Superior temporal gyrus (tissue), 1 donor: ENCODE measurements around the gene TAOK1.
A peak's percentile ranks its signal among the peaks of the same experiment; 100 is the strongest.

Experiments used
- DNase-seq: peaks from one replicate; pipeline ENCODE4 v3.0.0-alpha.2; 2016; ENCODE audit errors: extremely low spot score

TAOK1 gene

DNA sequence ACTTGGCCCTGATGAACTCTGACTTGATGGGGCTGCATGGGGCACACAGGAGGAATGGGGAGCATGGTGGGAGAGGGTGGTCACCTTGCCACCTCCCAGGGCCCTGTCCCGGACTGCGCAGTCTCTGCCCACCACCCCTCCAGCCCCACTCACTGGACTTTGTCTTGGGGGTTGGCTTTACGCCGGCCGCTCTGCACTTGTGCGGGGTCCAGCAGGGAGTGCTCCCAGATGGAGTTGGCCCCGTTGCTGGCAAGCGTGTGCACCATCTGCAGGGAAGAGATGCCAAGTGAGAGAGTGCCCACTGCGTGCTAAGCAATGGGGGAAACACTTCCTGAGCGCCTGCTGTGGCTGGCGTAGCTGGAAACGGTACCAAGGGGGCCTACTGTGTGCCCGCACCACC lies 192.6 kb downstream of the TAOK1 start:
- peak; percentile 91 for DNase-seq

DNA sequence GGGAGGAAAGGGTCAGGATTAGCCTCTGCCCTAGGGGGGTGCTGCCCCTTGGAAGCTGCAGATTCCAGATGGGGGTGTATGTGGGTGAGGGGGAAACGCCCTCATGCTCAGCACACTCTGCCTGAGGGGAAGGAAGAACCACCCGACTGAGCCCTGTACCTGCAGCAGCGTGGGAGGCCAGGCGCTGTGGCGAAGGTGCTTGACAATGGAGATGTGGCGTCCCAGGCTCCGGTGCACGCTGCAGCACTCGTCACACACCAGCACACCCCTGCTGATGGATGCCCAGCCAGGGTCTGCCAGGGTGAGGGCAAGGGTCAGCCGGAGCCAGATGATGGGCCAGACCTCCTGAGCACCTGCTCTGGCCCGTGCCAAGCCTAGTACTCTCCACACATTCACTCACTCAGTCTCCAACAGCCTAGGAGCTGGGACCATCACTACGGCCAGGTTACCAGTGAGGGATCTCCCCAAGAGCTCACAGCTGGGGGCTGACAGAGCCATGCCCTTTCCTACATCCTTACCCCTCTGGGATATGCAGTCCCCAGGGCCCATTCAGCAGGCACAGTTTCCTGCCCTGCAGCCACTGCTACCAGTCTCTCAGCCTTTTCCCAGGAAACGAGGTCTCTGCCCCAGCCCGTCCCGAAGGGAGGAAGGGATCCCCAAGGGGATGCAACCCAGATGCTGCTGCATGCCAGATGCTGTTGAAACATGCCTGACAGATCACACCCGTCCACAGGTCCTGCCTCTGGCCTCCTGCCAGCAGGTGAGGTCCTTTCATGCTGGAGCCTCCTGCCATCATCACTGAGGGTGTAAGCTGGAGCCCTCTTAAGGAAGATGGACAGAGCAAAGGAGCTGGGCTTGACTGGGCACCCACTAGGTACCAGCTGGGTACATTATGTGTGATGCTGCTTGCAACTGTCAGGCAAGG lies 193.4 kb downstream of the TAOK1 start:
- DNase-seq, result no peak

DNA sequence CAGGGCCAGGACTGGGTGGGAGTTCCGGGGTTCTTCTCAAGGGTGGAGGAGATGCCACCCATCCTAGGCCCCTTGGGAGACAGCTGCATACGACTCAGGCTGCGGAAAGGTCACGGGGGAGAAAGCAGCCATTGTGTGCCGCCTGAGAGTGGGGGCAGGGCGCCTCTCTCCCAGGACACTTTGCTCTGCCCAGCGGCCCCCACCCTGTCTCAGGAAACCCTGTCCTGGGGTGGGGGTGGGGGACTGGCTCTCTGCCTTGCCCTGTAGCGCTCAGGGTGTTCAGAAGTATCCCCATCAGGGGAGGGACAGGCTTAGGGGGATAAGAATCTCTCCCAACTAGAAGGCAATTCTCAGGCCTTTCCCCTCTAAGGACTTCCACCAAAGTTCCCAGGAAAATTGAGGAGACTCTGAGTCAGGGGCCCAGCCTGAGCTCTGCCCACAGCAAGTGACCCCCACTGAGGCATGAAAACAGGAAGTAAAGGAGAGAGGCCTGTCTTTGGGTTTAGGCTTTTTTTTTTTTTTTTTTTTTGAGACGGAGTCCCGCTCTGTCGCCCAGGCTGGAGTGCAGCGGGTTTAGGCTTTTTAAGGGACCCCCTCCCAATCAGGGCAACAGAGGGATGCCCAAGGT lies 194.4 kb downstream of the TAOK1 start:
- peak; percentile 82 for DNase-seq

DNA sequence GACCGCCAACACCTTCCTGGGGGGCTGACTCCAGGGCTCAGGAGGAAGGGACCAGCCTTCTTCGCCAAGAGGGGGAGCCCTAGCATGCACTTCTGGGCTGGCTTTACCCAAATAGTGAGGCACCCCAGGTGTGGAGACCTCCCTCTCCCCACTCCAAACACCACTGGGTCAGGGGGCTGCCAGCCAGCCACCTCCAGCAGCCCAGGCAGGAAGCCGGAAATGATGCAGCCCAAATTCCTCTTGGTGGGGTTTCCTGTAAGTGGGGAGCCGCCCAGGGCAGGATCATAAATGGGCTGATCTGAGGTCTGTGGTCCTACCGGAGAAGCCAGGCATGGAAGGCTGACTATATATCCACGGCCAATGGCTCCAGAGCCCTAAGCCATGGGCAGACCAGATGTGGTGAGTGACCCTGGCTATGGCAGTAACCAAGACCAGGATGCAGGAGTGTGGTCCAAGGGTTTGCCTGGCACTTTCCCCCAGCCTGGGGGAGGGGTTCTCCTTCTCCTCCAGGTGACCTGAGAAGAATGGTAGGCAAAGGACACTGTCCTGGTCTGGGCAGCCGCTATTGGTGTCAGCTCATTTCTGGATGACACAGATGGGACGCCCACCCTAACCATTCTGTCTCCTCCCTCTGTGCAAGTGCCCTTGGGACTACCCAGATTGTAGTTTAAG lies 195.1 kb downstream of the TAOK1 start:
- no peak for DNase-seq

DNA sequence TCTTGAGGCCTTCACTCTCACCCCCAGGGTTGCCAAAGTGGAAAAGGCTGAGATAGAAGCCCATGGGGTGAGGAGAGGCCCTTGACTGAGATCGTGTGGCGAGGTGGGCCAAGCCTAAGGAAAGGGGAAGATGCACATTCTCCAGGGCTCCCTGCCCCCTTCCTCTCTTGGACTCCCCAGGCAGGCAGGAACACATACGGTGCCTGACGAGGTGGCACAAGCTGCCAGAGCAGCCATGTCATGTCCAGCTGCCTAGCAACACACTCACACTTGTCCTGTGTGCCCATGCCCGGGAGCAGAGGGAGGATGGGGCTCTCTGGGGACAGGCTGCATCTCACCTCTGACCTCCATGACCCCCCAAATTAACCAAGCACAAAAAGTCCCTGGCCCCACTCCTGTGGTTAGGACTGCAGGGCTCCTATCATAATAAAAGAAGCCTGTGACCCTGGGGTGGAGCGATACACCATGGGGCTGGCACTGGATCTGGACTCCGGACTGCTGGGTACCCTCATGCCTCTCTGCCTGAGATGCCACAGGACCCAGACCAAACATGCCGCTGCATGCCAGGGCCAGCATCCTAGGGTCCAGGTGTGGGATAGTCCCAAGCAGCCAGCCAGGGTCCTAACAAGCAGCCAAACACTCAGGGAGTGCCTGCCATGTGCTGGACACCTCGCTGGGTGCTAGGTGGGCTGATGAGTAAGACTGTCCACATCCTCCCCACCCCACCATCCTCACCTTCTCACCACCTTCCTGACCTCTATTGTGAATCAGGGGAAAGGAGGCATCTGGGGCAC lies 196.7 kb downstream of the TAOK1 start:
- DNase-seq, result no peak

DNA sequence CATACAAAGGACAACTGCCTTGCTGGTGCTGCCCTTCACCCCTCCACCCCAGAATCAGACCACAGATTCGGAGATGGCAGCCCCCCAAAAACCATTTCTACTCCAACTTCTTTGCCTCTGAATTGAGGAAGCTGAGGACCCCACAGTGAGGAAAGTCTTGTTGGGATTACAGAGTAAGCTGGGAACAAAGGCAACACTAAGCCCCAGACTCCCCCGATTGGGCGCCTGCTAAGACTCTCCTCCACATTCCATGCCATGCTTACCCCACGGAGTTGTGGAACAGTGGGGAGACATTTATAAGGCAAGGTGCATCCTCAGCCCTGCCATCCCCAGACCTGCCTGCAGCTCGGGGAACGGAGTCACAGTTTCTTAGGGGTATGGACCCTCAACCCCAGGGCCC lies 197.4 kb downstream of the TAOK1 start:
- no peak for DNase-seq

DNA sequence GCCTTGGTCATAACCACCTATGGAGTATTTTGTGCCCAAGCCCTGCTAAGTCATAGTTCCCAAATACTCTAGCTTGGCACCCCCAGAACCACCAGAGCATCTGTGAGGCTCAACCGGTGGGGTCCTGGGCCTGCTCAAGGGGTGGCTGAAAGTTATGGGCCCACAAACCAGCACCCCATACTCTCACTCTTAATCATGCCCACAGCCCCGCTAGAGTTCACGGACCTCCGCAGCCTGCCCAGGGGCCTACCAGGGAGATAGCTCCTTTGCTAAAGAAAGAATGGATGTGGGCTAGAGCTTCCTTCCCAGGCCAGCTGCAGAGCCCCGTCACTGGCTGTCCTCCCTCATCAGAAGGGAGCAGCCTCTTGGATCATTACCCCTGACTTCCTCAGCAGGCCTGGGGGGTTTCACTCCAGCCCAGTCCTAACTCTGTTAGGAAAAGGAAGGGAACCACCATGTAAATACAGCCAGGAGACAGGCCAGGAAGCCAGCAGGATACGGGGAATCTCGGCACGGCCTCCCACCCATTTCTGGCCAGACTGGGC lies 197.9 kb downstream of the TAOK1 start:
- no peak for DNase-seq

DNA sequence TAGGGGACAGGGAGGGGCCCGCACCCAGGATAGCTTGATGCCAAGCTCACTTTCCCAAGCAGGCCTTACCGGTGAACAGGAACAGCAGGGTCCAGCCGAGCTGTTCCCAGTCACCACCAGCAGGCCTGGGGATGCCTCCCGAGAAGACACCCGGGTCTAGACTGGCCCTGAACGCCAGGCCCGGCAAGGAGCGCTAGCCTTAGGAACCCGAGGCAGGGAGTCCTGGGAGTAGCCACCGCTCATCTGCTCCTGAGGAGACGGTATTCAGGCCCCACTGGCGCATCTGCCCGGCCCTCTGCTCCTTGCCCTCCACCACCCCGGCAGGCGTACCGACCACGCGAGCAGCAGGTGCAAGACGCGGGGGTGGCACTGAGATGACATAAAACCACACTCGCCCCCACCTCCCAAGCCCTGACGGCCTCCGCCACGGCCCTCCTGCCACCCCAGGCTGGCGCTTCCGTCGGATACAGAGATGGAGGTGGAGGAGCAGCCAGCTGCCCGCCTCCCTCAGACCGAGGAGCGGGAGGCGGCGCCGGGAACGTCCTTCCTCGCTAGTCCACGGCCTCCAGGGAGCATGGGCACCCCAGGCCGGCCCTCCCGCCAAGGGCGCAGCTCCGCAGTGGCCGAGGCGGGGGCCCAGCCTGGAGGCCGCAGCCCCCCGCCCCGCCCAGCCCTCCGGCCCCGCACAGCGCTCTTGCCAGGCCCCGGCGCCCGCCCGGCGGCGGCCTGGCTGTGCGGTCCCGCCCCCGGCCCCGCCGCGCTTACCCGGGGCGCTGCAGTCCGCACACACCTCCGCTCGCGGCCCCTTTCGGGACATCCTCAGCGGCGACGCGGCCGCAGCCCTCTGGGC lies 198.6 kb downstream of the TAOK1 start:
- DNase-seq, result no peak

DNA sequence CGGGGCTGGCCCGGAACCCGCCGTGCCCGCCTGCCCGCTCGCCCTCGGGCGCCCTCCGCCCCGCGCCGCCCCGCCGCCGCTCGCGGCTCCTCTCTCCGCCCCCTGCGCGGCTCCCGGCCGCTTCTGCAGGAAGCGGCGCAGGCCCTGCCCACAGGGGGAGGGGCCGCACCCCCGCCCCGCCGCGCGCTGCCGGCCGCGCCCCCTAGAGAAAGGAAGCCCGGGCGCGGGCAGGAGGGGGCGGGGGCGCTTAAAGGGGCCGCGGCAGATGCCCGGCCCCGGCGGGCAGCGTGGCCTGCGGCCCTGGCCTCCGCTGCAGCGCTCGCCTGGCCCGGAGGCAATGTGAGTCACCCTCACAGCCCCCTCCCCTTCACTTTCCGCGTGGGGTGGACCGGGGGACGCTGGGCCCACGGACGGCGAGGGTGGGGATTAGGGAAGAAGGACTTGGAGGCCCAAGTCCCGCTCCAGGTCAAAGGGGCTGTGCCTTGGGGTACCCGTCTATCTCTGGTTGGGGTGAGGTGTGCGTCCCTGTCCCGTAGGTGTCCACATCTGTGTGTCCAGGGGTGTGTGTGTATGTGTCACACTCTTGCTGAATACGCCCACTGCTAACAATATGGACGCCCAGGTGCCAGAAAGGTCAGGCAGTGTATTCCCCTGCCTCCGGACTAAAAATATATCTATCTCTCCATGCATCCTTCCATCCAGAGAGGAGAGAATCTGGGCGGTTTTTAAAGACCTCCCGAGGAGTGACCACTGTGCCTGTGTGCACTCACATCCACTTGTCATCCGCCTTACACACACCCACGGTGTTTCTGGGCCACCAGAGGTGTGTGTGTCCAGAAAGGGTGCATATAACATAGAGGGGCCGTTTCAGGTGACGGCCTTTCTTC lies 199.6 kb downstream of the TAOK1 start, which contains the start of gene GIT1:
Gene GIT1 (minus strand): TSS at position 125 of the 887 bp plus-strand sequence. CDS start 270 bp downstream, outside the sequence.
- DNase-seq, result peak; percentile 81

DNA sequence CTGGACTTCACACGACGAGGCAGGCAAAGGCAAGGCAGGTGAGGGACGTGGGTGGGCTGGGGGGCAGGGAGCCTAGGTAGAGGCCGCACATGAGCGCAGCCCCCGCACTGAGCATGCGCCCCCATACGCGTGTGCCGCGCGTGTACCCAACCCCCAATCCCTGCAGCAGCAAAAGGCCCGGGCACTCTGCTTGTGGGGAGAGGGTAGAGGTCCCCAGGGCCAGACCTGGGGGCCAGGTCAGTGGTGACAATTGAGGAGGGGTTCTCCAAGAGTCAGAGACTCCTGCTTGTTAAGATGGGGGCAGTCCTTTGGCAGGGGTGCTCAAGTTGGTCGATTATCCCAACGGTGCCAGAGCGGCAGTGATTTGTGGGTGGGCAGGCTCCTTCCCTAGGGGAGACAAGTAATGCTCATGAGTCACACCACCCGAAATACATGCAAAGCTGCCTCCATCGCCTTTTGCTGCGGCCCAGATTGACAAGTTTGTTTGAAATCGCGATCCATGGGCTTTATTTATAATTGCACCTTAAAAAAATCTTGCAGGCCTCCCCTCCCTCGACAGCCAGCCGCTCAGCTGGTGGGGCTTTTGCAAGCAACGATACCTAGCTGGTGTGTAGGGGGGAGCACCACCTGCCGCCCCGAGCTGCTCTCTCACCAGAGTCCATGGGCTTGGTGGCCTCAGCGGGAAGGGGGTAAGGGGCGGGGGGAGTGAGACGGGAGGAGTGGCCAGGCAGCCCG lies 200.4 kb downstream of the TAOK1 start:
- no peak for DNase-seq

DNA sequence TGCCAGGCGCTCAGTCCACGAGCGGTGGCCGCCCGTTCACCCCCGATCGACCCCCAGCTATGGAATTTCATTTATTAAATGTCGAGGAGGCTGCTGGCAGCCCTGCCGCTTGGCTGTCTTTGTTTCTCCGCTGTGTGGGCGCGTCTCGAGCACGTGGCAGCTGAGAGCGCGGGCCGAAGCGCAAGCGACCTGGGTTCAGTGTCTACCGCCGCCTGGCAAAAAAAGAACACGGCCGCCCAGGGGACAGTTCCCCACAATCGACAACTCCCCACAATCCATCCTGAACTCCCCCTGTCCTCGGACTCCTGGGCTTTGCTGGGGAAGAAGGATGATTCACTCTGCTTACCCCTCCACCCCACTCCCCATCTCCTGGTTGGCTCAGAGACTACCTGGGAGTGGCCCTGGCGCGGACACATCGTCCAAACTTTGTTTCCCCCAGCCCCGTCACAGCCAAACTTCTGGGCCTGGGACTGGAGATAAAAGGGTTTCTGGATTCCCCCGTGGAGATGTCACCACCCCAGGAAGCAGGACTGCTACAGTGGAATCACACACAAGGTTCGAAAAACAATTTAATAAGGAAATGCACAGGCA lies 201.1 kb downstream of the TAOK1 start:
- no peak for DNase-seq

DNA sequence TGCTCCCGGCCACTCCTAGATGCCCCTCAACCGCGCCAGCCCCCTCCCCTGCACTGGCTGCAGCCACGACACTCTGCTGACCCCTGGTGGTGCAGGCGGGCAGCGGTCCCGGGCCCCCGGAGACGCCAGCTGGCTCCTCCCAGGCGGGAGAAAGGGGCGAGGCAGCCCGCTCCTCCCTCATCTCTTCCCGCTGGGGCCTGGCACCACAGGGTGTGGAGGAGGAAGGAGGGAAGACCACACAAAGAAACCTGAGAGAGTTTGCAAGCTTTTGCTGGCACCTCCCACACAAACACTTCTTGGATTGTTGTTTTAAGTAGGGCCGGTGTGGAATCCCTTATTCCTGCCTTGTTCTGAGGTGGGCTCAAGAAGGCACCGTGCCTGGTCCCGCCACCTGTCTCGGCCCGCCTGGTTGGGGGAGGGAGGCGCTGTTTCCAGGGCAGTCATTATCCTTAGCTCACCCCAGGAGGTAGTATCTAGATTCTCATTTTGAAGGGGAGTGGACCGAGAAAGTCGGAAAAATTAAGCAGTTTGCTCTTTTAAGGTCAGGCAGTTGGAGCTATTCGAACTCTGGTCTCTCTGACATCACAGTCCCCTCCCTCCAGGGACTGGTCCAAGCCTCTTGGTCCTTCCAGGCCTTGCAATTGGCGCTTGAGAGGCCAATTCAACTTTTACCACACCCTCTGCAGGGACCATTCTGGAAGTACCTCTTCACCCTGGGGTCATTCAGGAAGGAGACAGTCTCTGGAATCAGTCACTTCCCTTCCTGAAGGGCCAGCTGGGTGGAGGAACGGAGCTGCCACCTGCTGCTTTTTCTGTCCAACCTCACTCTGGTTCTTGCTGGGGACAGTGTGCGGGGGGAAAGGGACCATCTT lies 201.8 kb downstream of the TAOK1 start:
- peak; percentile 89 for DNase-seq

DNA sequence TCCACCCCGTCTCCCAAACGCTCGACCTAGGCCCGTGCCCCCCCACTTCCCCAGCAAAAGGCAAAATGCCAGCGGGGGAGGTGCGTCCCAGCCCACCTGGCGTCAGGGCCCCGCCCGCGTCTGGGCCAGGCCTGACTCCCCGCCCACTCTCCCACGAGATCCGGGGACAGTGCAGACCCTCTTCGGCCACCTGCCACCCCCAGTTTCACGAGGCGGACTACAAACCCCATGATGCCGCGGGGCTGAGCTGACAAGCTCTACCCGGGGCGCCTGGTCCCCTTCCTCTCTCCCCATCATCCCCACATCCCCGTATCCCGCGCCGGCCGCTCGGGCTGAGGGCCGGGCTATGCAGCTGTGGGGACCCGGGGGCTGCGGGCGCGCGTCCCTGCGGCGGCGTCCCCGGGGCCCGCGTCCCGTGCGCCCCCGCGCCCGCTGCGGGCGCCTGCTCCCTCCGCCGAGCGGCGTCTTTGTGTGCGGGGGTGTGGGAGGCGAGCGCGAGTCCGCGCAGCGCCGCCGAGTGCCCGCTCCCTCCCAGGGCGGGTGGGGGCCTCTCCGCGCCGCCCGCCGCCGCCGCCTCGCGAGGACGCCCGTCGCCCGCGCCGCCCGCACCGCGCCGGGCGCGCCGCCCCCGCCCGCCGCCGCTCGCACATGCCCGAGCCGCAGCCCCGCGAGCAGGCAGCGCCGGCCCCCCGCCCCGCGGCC lies 202.8 kb downstream of the TAOK1 start, which contains the start of gene ANKRD13B:
Gene ANKRD13B (plus strand): TSS at position 283 of the 702 bp plus-strand sequence. CDS start 490 bp downstream, outside the sequence.
- DNase-seq, result no peak

DNA sequence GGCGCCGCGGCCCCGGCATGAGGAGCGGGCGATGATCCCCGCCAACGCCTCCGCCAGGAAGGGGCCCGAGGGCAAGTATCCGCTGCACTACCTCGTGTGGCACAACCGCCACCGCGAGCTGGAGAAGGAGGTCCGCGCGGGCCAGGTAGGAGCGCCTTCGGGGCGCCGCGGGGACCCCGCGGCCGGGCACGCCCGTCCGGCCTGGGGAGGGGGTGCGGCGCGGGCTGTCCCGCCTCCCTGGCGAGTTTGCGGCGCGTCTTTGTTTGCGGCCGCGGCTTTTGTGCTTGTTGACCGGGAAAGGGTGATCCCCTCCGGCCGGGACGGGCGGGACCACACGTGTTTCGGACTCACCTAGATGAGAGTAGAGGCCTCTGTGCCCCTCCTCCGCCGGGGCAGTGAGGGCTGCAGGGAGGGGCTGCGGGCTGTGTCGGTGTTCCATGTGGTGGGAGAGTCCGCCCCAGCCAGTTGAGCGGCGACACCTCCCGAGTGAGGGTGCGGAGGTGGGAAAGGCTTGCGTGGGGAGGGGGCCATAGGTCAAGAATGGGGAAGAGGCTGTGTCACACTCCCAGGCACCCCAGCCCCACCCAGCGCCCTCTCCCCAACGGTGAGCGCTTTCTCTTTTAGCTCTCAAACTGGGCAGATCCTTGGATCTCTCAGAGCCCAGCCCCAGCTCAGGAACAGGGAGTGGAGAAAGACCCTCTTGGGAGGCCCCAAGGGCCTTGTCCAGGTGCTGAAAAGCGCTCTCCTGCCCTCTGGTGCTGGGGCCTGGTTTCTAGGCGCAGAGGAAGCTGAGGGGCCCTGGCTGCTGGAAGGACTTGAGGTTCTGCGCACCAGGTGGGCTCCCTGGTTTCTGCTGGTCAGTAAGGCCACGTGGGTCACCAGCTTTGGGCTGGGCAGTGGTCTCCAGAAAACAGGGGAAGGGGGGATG lies 203.7 kb downstream of the TAOK1 start:
- DNase-seq, result no peak

DNA sequence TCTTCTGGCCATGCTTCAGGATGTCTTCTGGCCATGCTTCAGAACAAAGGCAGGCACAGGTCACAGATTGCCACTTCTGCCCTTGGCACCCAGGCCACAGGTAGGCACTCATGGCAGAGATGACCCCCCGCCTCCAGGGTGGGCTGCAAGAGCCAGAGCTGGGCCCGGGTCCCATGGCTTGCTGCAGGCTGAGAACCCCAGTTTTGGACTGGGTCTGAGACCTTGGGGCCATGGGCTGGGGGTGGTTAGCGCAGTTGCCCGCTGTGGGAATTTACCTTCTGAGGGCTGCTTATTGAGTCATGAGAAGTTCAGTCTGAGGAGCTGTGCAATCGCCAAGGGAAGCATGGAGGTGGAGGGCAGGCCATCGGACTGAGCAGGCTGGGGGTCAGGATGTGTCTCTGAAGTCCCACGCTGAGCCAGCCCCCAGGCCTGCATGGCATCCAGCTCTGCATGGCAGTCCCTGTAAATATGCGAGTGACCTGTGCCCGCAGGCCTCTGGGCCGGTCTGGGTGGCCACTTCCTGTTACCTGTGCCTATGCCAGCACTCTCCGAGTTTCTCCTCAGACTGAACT lies 204.4 kb downstream of the TAOK1 start:
- DNase-seq, result no peak
